Mesendoderm (in vitro differentiated cells): Measurements from ENCODE around the gene CDH23.

Source experiments
- DNase-seq: peaks from one replicate; pipeline ENCODE4 v3.0.0; 2013
- H2AK5ac ChIP-seq: 2 replicates; pipeline ENCODE4 v1.6.1; 2013; ENCODE audit warnings: low read length, inconsistent platforms
- H2BK120ac ChIP-seq: 2 replicates; pipeline ENCODE4 v1.6.1; 2013; ENCODE audit warnings: low read depth, mild to moderate bottlenecking, low read length, moderate library complexity, mixed read lengths
- H2BK15ac ChIP-seq: replicated peaks from 2 replicates; pipeline ENCODE4 v1.6.1; 2013; ENCODE audit warnings: low read depth, mild to moderate bottlenecking, moderate library complexity
- H2BK5ac ChIP-seq: 2 replicates; pipeline ENCODE4 v1.6.1; 2013; ENCODE audit warnings: low read length, inconsistent platforms
- H3K18ac ChIP-seq: 2 replicates; pipeline ENCODE4 v1.6.1; 2013; ENCODE audit warnings: mild to moderate bottlenecking, low read length, mixed read lengths
- H3K23ac ChIP-seq: one replicate; pipeline ENCODE4 v1.6.1; 2013; ENCODE audit warnings: low read length
- H3K27ac ChIP-seq: 2 replicates; pipeline ENCODE4 v1.5.1; 2013; ENCODE audit warnings: low read depth, mild to moderate bottlenecking, inconsistent platforms, low read length, moderate library complexity
- H3K27me3 ChIP-seq: 2 replicates; pipeline ENCODE4 v1.6.1; 2013; ENCODE audit warnings: low read length, control low read depth, mild to moderate bottlenecking, inconsistent platforms; ENCODE audit not compliant: insufficient read depth, poor library complexity
- H3K36me3 ChIP-seq: 2 replicates; pipeline ENCODE4 v1.6.1; 2013; ENCODE audit warnings: low read length, inconsistent platforms; ENCODE audit not compliant: control insufficient read depth, insufficient read depth
- H3K4ac ChIP-seq: one replicate; pipeline ENCODE4 v1.6.1; 2013; ENCODE audit warnings: low read depth, mild to moderate bottlenecking, low read length, moderate library complexity
- H3K4me1 ChIP-seq: 2 replicates; pipeline ENCODE4 v1.6.1; 2013; ENCODE audit warnings: low read depth, low read length, inconsistent platforms; ENCODE audit not compliant: control insufficient read depth
- H3K4me2 ChIP-seq: 2 replicates; pipeline ENCODE4 v1.6.1; 2013; ENCODE audit warnings: low read length
- H3K4me3 ChIP-seq: 2 replicates; pipeline ENCODE4 v1.5.1; 2013; ENCODE audit warnings: mild to moderate bottlenecking, low read length
- H3K56ac ChIP-seq: one replicate; pipeline ENCODE4 v1.6.1; 2013; ENCODE audit warnings: low read length
- H3K79me1 ChIP-seq: 2 replicates; pipeline ENCODE4 v1.6.1; 2013; ENCODE audit warnings: low read length, inconsistent platforms
- H3K79me2 ChIP-seq: 2 replicates; pipeline ENCODE4 v1.6.1; 2013; ENCODE audit warnings: mild to moderate bottlenecking, low read length; ENCODE audit not compliant: control insufficient read depth, insufficient read depth
- H3K9ac ChIP-seq: 2 replicates; pipeline ENCODE4 v1.6.1; 2013; ENCODE audit warnings: low read length, inconsistent platforms
- H4K5ac ChIP-seq: one replicate; pipeline ENCODE4 v1.6.1; 2013; ENCODE audit warnings: low read length
- H4K8ac ChIP-seq: one replicate; pipeline ENCODE4 v1.6.1; 2013; ENCODE audit warnings: low read depth, mild to moderate bottlenecking, control low read depth, low read length, moderate library complexity
- WGBS: extraction: QIAGEN DNeasy Blood & Tissue Kit; methylation state at CpG from one replicate; pipeline ENCODE4 v1.1.7; 2013; ENCODE audit warnings: low lambda C conversion rate, missing lambda C conversion rate; ENCODE audit not compliant: insufficient coverage; ENCODE audit errors: extremely low coverage; 5-methylcytosine and 5-hydroxymethylcytosine counted together

Gene CDH23

DNA sequence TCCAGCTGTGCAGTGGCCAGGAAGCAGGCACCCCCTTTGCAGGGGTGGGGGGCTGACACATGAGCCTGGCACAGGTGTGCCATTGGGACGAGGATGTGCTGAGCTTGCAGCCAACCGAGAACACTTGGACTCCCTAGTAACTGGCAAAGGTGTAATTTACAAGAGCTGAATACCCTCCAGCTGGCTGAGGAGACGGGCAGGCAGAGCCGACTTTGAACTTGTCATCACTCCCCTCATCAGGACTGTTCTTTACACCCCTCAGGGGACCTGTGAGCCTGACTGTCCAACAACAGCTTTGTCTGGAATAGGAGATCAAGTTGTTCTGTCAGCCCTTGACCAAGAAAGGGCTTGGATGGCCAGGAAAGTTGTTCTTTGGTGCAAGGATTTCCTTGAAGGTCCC, 61.2 kb downstream of the CDH23 start:
- no peaks in the 10 kb centered on the region for H3K27me3 ChIP-seq

DNA sequence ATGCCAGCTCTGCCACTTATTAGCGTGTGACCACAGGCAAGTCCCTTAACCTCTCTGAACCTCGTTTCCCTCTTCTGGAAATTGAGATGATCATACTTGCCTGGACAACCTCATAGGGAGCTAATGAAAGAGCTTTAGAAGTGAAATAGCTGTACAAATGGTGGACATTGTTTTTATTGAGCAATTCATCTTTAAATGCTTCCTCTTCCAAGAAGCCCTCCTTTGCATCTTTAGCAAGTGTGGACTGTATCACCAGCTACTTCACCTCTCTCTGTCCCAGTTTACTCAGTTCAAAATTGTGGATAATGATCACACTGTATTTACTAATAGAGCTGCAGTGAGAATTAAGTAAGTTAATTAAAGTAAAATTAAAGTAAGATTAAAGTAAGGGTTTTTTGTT, 61.7 kb downstream of the CDH23 start:
- Histone ChIP-seq H2BK5ac (no peak overlapping the region), H3K18ac (no peak overlapping the region), H2BK15ac (no peak overlapping the region), H3K4ac (no peak overlapping the region), H3K4me2 (no peak overlapping the region), H4K5ac (no peak overlapping the region), H2AK5ac (no peak overlapping the region), H3K9ac (no peak overlapping the region), H3K4me3 (no peak overlapping the region), H3K27me3 (no peaks in the 10 kb centered on the region), H3K23ac (no peak overlapping the region), H3K36me3 (no peaks in the 10 kb centered on the region), H3K27ac (no peak overlapping the region), H4K8ac (no peak overlapping the region), H2BK120ac (no peak overlapping the region), H3K79me2 (no peaks in the 10 kb centered on the region), H3K4me1 (no peaks in the 10 kb centered on the region), H3K56ac (no peak overlapping the region), H3K79me1 (no peaks in the 10 kb centered on the region)
- DNase-seq = no peak
- no CpG with 5 or more reads among the region's 2 CpGs for WGBS

More for the DNA sequence above, 61.2 kb downstream of the CDH23 start:
- Histone ChIP-seq H3K4me3 (no peak overlapping the region), H3K79me2 (no peaks in the 10 kb centered on the region), H2BK15ac (no peak overlapping the region), H3K4ac (no peak overlapping the region), H3K27ac (no peak overlapping the region), H3K4me2 (no peak overlapping the region), H3K18ac (no peak overlapping the region), H4K8ac (no peak overlapping the region), H3K56ac (no peak overlapping the region), H2BK5ac (no peak overlapping the region), H3K36me3 (no peaks in the 10 kb centered on the region), H4K5ac (no peak overlapping the region), H2BK120ac (no peak overlapping the region), H3K4me1 (no peaks in the 10 kb centered on the region), H3K9ac (no peak overlapping the region), H3K23ac (no peak overlapping the region), H2AK5ac (no peak overlapping the region), H3K79me1 (no peaks in the 10 kb centered on the region)
- no CpG with 5 or more reads among the region's 4 CpGs for WGBS
- no peak for DNase-seq

DNA sequence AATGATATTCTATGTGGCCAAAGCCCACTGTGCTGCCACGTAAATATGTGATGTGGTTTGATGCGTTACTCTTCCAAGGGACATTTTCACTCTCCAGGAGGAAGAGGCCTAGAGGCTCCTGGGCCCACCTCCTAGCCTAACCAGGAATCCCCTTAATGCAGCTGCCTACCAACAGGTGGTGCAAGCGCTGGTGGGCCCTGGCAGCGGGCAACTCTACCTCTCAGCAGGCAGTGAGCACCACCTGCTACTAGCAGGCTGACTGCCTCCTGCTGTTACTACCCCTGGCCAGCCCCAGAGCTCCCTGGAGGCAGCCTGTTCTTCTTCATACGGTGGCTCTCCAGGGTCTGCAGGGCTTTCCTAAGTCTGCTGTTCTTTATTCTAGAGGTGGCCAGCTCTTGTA, 62.8 kb downstream of the CDH23 start:
- Histone ChIP-seq H3K4me2 (no peak overlapping the region), H2BK5ac (no peak overlapping the region), H3K79me1 (no peaks in the 10 kb centered on the region), H2AK5ac (no peak overlapping the region), H3K23ac (no peak overlapping the region), H4K5ac (no peak overlapping the region), H3K56ac (no peak overlapping the region), H2BK15ac (no peak overlapping the region), H3K18ac (no peak overlapping the region), H3K4me3 (no peak overlapping the region), H3K36me3 (no peaks in the 10 kb centered on the region), H2BK120ac (no peak overlapping the region), H4K8ac (no peak overlapping the region), H3K79me2 (no peaks in the 10 kb centered on the region), H3K4ac (no peak overlapping the region), H3K27me3 (no peaks in the 10 kb centered on the region), H3K27ac (no peak overlapping the region), H3K9ac (no peak overlapping the region), H3K4me1 (no peaks in the 10 kb centered on the region)
- DNase-seq = no peak
- WGBS = no CpG with 5 or more reads among the region's 5 CpGs

DNA sequence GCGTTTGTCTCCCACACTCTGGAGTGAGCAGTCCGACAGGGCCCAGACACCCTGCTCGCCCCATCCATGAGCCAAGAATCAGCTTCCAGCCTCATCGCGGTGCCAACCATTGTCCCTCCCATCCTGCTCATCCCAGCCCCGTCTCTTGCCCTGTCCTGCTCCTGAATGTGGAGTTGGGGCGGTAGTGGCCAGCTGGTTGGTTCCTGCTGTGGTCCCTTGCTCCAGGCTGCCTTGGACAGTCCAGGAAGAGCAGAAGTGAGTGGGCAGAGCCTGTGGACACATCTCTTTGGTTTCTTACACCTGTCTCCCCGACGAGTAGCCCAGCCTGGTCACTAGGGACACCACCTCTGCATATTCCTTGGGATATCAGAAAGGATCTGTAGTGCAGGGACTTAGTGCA, 63.9 kb downstream of the CDH23 start:
- Histone ChIP-seq H3K27me3 (no peaks in the 10 kb centered on the region), H3K4me2 (no peak overlapping the region), H2BK15ac (no peak overlapping the region), H3K4me1 (no peaks in the 10 kb centered on the region), H2AK5ac (no peak overlapping the region), H2BK120ac (no peak overlapping the region), H2BK5ac (no peak overlapping the region), H3K36me3 (no peaks in the 10 kb centered on the region), H3K79me2 (no peaks in the 10 kb centered on the region), H3K27ac (no peak overlapping the region), H3K4ac (no peak overlapping the region), H3K9ac (no peak overlapping the region), H3K56ac (no peak overlapping the region), H3K23ac (no peak overlapping the region), H3K79me1 (no peaks in the 10 kb centered on the region), H3K18ac (no peak overlapping the region), H3K4me3 (no peak overlapping the region), H4K5ac (no peak overlapping the region), H4K8ac (no peak overlapping the region)
- DNase-seq = no peak
- WGBS = no CpG with 5 or more reads among the region's 9 CpGs

GRCh38 chr10:71461457-71461856, 64.7 kb downstream of the CDH23 start:
- no peaks in the 10 kb centered on the region for H3K27me3 ChIP-seq
- H3K4me2 ChIP-seq = no peak overlapping the region
- H3K36me3 ChIP-seq = no peaks in the 10 kb centered on the region
- no peak for DNase-seq
- no peak overlapping the region for H3K9ac ChIP-seq
- no peak overlapping the region for H2BK15ac ChIP-seq
- no peak overlapping the region for H3K18ac ChIP-seq
- H3K4me3 ChIP-seq = no peak overlapping the region
- no peak overlapping the region for H3K4ac ChIP-seq
- no peaks in the 10 kb centered on the region for H3K4me1 ChIP-seq
- H3K27ac ChIP-seq = no peak overlapping the region
- H3K23ac ChIP-seq = no peak overlapping the region
- H4K8ac ChIP-seq = no peak overlapping the region
- H3K56ac ChIP-seq = no peak overlapping the region
- no peak overlapping the region for H4K5ac ChIP-seq
- no peak overlapping the region for H2AK5ac ChIP-seq
- no CpG with 5 or more reads among the region's 13 CpGs for WGBS
- no peak overlapping the region for H2BK120ac ChIP-seq
- H3K79me1 ChIP-seq = no peaks in the 10 kb centered on the region
- H2BK5ac ChIP-seq = no peak overlapping the region
- H3K79me2 ChIP-seq = no peaks in the 10 kb centered on the region

- WGBS = no CpG with 5 or more reads among the region's 19 CpGs
- H3K4me2 ChIP-seq = no peak overlapping the region
- H3K18ac ChIP-seq = no peak overlapping the region
These were observed 65.6 kb downstream of the CDH23 start for GRCh38 chr10:71462062-71462935.

More at GRCh38 chr10:71462062-71462935, 65.6 kb downstream of the CDH23 start:
- H2BK120ac ChIP-seq = no peak overlapping the region
- H3K79me1 ChIP-seq = no peaks in the 10 kb centered on the region
- H3K4me1 ChIP-seq = no peaks in the 10 kb centered on the region
- H2BK5ac ChIP-seq = no peak overlapping the region
- no peaks in the 10 kb centered on the region for H3K36me3 ChIP-seq
- H2AK5ac ChIP-seq = no peak overlapping the region
- H3K79me2 ChIP-seq = no peaks in the 10 kb centered on the region
- H3K4me3 ChIP-seq = no peak overlapping the region
- no peak overlapping the region for H3K27ac ChIP-seq
- H3K4ac ChIP-seq = no peak overlapping the region
- H2BK15ac ChIP-seq = no peak overlapping the region
- H4K5ac ChIP-seq = no peak overlapping the region
- H4K8ac ChIP-seq = no peak overlapping the region
- H3K23ac ChIP-seq = no peak overlapping the region
- H3K27me3 ChIP-seq = no peaks in the 10 kb centered on the region
- H3K9ac ChIP-seq = no peak overlapping the region
- no peak for DNase-seq
- no peak overlapping the region for H3K56ac ChIP-seq
